Tibial nerve (tissue), 4 donors: ENCODE measurements around the gene FAM210A. TPM values are rescaled to one million over a fixed set of nuclear protein-coding genes. Genes with fewer than 3 reads are reported as not detected.
"Not testable (repeated sequence)": the region's sequence is repeated elsewhere in the genome, so short reads cannot be mapped to it uniquely, and the experiment has no call there.

ENCODE experiments used
- DNase-seq, 2 donors: peaks; one replicate each; pipeline ENCODE4 v3.0.0-alpha.2; 2019; ENCODE audit warnings: low spot score in 2 of 2
- H3K27ac ChIP-seq, 4 donors: fragments of 200-600 bp; sonication (generic) in 3 of 4; one replicate each; pipeline ENCODE4 v1.5.1; 2017 to 2019; ENCODE audit warnings: mild to moderate bottlenecking in 1 of 4
- H3K27me3 ChIP-seq, 2 donors: fragments of 200-600 bp; sonication (generic) in 1 of 2; one replicate each; pipeline versions ENCODE4 v1.5.1 to v1.6.0; 2017 to 2019
- H3K36me3 ChIP-seq, 3 donors: fragments of 200-600 bp; sonication (generic); one replicate each; pipeline ENCODE4 v1.5.1; 2018 to 2019
- H3K4me1 ChIP-seq, 4 donors: fragments of 200-600 bp; sonication (generic) in 3 of 4; one replicate each; pipeline ENCODE4 v1.5.1; 2017 to 2019
- H3K4me3 ChIP-seq, 4 donors: fragments of 200-600 bp; sonication (generic) in 3 of 4; one replicate each; pipeline ENCODE4 v1.5.1; 2017 to 2019; ENCODE audit warnings: mild to moderate bottlenecking in 1 of 4, moderate library complexity in 1 of 4
- H3K9me3 ChIP-seq, 4 donors: fragments of 200-600 bp; sonication (generic) in 3 of 4; one replicate each; pipeline ENCODE4 v1.5.1; 2017 to 2019
- EP300 ChIP-seq, 2 donors: sonication (generic); formaldehyde crosslinking; IDR thresholded peaks; one replicate each; pipeline ENCODE4 v1.6.1; 2017; ENCODE audit warnings: antibody characterized with exemption in 2 of 2, mild to moderate bottlenecking in 1 of 2
- POLR2A ChIP-seq, 2 donors: fragments of 450-650 bp; IDR thresholded peaks; one replicate each; pipeline ENCODE4 v1.6.1; 2017; ENCODE audit warnings: antibody characterized with exemption in 2 of 2, mild to moderate bottlenecking in 2 of 2, moderate library complexity in 2 of 2
- WGBS, 2 donors: methylation state at CpG; one replicate each; pipeline ENCODE4 v1.1.5; 2018; 5-methylcytosine and 5-hydroxymethylcytosine counted together
- total RNA-seq, 4 donors: library from RNA; depleted of rRNA; stranded (reverse); fragments of >200 nt; gene quantifications; one replicate each; pipeline ENCODE4 v1.1.0, GENCODE V29; 2016
- TF ChIP-seq, protein P1 (sequence below), 5 experiments: fragments of 200-600 bp in 3 of 5; fragments of 450-650 bp in 2 of 5; sonication (generic) in 3 of 5; IDR thresholded peaks; one replicate each; pipeline ENCODE4 v1.5.1; 2016 to 2019; ENCODE audit warnings: antibody characterized with exemption in 5 of 5, mild to moderate bottlenecking in 3 of 5, moderate library complexity in 2 of 5

Gene FAM210A
- total RNA-seq, 4 donors from 2014 or later = 5.2 to 8.7 (median 7.3) TPM

DNA sequence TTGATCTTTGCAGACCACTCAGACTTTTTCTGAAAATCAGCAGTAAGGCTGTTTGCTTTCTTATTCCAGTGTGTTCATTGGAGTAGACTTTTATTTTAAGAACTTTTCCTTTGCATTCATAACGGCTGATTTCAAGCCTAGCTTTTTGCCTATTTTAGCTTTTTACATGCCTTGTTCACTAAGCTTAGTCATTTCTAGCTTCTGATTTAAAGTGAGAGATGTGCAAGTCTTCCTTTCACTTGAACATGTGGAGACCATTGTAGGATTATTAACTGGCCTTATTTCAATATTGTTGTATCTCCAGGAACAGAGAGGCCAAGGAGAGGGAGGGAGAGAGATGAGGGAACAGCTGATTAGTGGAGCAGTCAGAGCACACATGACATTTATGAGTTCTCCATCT lies 32.3 kb upstream of the FAM210A start:
- no peak for DNase-seq
- 88 to 92% methylated on average over 1 of the region's 1 CpG for WGBS, 2 donors
- TF ChIP-seq EP300 (IDR thresholded peaks at IDR 0.05) = no peak
- TF ChIP-seq, protein P1, sequence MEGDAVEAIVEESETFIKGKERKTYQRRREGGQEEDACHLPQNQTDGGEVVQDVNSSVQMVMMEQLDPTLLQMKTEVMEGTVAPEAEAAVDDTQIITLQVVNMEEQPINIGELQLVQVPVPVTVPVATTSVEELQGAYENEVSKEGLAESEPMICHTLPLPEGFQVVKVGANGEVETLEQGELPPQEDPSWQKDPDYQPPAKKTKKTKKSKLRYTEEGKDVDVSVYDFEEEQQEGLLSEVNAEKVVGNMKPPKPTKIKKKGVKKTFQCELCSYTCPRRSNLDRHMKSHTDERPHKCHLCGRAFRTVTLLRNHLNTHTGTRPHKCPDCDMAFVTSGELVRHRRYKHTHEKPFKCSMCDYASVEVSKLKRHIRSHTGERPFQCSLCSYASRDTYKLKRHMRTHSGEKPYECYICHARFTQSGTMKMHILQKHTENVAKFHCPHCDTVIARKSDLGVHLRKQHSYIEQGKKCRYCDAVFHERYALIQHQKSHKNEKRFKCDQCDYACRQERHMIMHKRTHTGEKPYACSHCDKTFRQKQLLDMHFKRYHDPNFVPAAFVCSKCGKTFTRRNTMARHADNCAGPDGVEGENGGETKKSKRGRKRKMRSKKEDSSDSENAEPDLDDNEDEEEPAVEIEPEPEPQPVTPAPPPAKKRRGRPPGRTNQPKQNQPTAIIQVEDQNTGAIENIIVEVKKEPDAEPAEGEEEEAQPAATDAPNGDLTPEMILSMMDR (IDR thresholded peaks at IDR 0.05) = no peak
- TF ChIP-seq POLR2A (IDR thresholded peaks at IDR 0.05) = no peak
- H3K4me1 ChIP-seq = no peaks in the 10 kb centered on the region
- H3K27me3 ChIP-seq = no peaks in the 10 kb centered on the region
- H3K9me3 ChIP-seq = peaks cover 0 to 4% (median 0%) of the 10 kb centered on the region in 4 donors
- H3K4me3 ChIP-seq = no peak overlapping the region
- H3K27ac ChIP-seq = no peak overlapping the region
- peaks cover 0 to 97% (median 0%) of the 10 kb centered on the region in 3 donors for H3K36me3 ChIP-seq

DNA sequence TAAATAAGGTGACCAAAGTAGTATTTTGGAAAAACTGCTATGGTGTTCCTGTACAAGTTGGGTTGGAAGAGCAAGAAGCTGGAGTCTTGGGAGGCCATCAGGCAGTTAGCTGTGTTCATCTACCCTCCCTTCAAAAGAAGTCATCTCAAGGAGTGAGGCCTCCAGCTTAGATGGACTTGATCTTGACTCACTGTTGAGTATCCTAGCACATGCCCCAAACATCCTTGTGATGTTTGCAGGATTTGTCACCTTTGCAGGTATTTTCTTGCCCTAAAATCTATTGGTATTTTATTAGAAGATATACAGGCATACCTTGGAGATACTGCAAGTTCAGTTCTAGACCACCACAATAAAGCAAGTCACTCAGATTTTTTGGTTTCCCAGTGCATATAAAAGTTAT lies 30.3 kb upstream of the FAM210A start:
- no peak for DNase-seq
- no peak overlapping the region for H3K27ac ChIP-seq
- H3K36me3 ChIP-seq = peaks cover 0 to 97% (median 3%) of the 10 kb centered on the region in 3 donors
- no peaks in the 10 kb centered on the region for H3K4me1 ChIP-seq
- TF ChIP-seq, protein P1 (IDR thresholded peaks at IDR 0.05) = no peak
- TF ChIP-seq POLR2A (IDR thresholded peaks at IDR 0.05) (no peak), EP300 (IDR thresholded peaks at IDR 0.05) (no peak)
- no peaks in the 10 kb centered on the region for H3K9me3 ChIP-seq
- no peaks in the 10 kb centered on the region for H3K27me3 ChIP-seq
- no peak overlapping the region for H3K4me3 ChIP-seq

DNA sequence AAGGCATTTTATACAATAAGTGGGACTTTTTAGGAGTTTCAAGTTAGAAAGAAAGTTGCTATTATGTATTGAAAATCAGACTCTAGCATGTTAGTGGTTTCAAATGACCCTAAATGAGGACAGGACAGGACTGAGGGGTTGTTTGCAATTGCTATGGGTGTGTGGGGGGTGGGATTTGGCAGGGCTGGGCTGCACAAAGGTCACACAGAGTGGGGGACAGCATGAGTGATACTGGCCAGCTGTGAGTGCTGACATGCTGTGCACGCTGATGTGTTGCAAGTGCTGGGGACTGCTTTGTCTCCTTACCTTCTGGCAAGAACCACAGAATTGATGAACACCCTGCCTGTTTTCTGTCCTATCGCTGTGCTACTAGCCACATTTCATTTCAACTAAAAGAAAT lies 29.9 kb upstream of the FAM210A start:
- no peak for DNase-seq
- Histone ChIP-seq H3K4me3 (no peak overlapping the region), H3K27me3 (no peaks in the 10 kb centered on the region), H3K4me1 (no peaks in the 10 kb centered on the region), H3K9me3 (no peaks in the 10 kb centered on the region), H3K27ac (no peak overlapping the region), H3K36me3 (peaks cover 0 to 97% (median 3%) of the 10 kb centered on the region in 3 donors)
- 93 to 95% methylated on average over 2 of the region's 2 CpGs for WGBS, 2 donors
- TF ChIP-seq EP300 (IDR thresholded peaks at IDR 0.05) = no peak
- TF ChIP-seq, protein P1 (IDR thresholded peaks at IDR 0.05) = no peak
- TF ChIP-seq POLR2A (IDR thresholded peaks at IDR 0.05) = no peak

DNA sequence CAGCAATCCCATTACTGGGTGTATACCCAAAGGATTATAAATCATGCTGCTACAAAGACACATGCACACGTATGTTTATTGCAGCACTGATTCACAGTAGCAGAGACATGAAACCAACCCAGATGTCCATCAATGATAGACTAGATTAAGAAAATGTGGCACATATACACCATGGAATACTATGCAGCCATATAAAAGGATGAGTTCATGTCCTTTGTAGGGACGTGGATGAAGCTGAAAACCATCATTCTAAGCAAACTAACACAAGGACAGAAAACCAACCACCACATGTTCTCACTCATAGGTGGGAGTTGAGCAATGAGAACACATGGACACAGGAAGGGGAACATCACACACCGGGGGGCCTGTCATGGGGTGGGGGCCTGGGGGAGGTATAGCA lies 25.2 kb upstream of the FAM210A start:
- H3K36me3 ChIP-seq = peaks cover 3 to 97% (median 11%) of the 10 kb centered on the region in 3 donors
- H3K4me1 ChIP-seq, H3K27me3 ChIP-seq, DNase-seq, H3K27ac ChIP-seq, H3K4me3 ChIP-seq, H3K9me3 ChIP-seq: not testable (repeated sequence)
- 92 to 94% methylated on average over 3 of the region's 3 CpGs for WGBS, 2 donors

DNA sequence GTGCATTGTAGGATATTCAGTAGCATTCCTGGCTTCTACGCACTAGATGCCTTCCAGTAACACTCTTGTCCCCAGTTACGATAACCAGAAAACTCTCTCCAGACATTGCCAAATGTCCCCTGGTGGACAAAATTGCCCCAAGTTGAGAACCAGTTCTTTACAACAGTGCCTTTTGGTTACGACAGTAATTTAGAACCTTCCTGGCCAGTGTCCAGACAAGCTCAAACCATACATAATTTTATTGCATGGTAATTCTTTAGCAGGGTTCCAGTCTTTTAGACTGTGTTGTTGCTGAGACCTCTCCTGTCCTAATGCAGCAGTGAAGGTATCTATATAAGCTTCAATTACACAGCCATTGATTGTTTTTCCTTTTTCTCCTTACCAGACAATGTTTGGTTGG lies 20.3 kb upstream of the FAM210A start:
- 80 to 91% methylated on average over 3 of the region's 3 CpGs for WGBS, 2 donors
- Histone ChIP-seq H3K27me3 (no peaks in the 10 kb centered on the region), H3K4me3 (no peak overlapping the region), H3K27ac (no peak overlapping the region), H3K36me3 (peaks cover 0 to 88% (median 13%) of the 10 kb centered on the region in 3 donors), H3K9me3 (no peaks in the 10 kb centered on the region), H3K4me1 (no peaks in the 10 kb centered on the region)
- TF ChIP-seq POLR2A (IDR thresholded peaks at IDR 0.05) (no peak), EP300 (IDR thresholded peaks at IDR 0.05) (no peak)
- TF ChIP-seq, protein P1 (IDR thresholded peaks at IDR 0.05) = no peak
- no peak for DNase-seq

DNA sequence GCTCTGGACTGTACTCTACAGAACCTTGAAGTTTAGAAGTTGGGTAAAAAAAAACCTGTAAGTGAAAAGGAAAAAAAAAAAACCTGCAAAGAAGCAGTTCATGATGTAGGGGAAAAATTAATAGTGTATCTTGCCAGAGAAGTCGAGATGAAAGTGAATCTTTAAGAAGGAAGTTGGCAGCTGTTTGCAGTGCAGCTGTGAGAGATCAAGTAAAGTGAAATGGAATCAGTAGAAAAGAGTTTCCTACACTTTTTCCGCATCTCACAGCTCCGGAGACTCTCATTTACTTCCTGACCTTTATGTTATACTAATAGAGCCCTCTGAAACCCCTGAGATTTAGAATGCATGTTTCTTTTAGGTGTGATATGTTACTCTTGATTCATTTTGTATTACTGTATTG lies 19.3 kb upstream of the FAM210A start:
- Histone ChIP-seq H3K27me3 (no peaks in the 10 kb centered on the region), H3K9me3 (no peaks in the 10 kb centered on the region), H3K4me3 (no peak overlapping the region), H3K4me1 (no peaks in the 10 kb centered on the region), H3K27ac (no peak overlapping the region), H3K36me3 (peaks cover 0 to 89% (median 13%) of the 10 kb centered on the region in 3 donors)
- no peak for TF ChIP-seq POLR2A (IDR thresholded peaks at IDR 0.05)
- no peak for TF ChIP-seq EP300 (IDR thresholded peaks at IDR 0.05)
- TF ChIP-seq, protein P1 (IDR thresholded peaks at IDR 0.05) = no peak
- no peak for DNase-seq
- WGBS, 2 donors = 62% methylated on average over 3 of the region's 3 CpGs
